HEK293 (cell line): Measurements from ENCODE around the gene TLCD4.

Experiments used
- KLF8 ChIP-seq: fragments of 450-650 bp; formaldehyde crosslinking; IDR thresholded peaks from 2 replicates; pipeline ENCODE4 v1.5.1; 2016; ENCODE audit warnings: missing biosample characterization, missing genetic modification characterization
- ZIC2 ChIP-seq: fragments of 450-650 bp; formaldehyde crosslinking; IDR thresholded peaks from 2 replicates; pipeline ENCODE4 v1.5.1; 2016; ENCODE audit warnings: missing biosample characterization, missing genetic modification characterization
- TF ChIP-seq, protein P1 (sequence below): fragments of 450-650 bp; formaldehyde crosslinking; IDR thresholded peaks from 2 replicates; pipeline ENCODE4 v1.5.1; 2016; ENCODE audit warnings: missing biosample characterization, missing genetic modification characterization
- TF ChIP-seq, protein P2 (sequence below): fragments of 450-650 bp; formaldehyde crosslinking; conservative IDR thresholded peaks from 2 replicates; pipeline ENCODE4 v1.5.1; 2016; ENCODE audit warnings: low read depth, missing biosample characterization, missing genetic modification characterization
- TF ChIP-seq, protein P3 (sequence below): fragments of 450-650 bp; formaldehyde crosslinking; IDR thresholded peaks from 2 replicates; pipeline ENCODE4 v1.5.1; 2016; ENCODE audit warnings: missing biosample characterization, missing genetic modification characterization

DNA sequence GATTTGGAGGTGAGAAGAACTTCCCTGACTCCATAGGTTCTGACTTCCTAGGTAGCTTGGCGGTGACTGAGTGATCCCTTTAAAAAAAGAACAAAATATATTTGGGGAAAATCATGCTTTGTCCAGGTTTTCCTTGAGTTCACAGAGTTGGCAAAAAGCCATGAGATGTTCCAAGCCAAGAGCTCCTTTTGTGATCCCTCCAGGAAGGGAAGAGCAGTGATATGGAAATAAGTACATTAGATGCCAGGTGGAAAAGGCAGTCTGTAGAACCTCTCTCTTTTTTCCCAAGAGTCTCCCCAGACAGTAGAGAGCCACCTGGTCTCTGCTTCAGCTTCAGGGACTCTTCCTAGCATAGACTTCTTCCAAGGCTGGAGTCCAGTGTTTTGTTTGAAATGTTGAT, 10.2 kb downstream of the TLCD4 start:
- TF ChIP-seq, protein P1, sequence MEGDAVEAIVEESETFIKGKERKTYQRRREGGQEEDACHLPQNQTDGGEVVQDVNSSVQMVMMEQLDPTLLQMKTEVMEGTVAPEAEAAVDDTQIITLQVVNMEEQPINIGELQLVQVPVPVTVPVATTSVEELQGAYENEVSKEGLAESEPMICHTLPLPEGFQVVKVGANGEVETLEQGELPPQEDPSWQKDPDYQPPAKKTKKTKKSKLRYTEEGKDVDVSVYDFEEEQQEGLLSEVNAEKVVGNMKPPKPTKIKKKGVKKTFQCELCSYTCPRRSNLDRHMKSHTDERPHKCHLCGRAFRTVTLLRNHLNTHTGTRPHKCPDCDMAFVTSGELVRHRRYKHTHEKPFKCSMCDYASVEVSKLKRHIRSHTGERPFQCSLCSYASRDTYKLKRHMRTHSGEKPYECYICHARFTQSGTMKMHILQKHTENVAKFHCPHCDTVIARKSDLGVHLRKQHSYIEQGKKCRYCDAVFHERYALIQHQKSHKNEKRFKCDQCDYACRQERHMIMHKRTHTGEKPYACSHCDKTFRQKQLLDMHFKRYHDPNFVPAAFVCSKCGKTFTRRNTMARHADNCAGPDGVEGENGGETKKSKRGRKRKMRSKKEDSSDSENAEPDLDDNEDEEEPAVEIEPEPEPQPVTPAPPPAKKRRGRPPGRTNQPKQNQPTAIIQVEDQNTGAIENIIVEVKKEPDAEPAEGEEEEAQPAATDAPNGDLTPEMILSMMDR (tag by site-specific recombination) = no peak
- TF ChIP-seq ZIC2 (tag by site-specific recombination) (no peak), KLF8 (no peak)
- TF ChIP-seq, protein P2, sequence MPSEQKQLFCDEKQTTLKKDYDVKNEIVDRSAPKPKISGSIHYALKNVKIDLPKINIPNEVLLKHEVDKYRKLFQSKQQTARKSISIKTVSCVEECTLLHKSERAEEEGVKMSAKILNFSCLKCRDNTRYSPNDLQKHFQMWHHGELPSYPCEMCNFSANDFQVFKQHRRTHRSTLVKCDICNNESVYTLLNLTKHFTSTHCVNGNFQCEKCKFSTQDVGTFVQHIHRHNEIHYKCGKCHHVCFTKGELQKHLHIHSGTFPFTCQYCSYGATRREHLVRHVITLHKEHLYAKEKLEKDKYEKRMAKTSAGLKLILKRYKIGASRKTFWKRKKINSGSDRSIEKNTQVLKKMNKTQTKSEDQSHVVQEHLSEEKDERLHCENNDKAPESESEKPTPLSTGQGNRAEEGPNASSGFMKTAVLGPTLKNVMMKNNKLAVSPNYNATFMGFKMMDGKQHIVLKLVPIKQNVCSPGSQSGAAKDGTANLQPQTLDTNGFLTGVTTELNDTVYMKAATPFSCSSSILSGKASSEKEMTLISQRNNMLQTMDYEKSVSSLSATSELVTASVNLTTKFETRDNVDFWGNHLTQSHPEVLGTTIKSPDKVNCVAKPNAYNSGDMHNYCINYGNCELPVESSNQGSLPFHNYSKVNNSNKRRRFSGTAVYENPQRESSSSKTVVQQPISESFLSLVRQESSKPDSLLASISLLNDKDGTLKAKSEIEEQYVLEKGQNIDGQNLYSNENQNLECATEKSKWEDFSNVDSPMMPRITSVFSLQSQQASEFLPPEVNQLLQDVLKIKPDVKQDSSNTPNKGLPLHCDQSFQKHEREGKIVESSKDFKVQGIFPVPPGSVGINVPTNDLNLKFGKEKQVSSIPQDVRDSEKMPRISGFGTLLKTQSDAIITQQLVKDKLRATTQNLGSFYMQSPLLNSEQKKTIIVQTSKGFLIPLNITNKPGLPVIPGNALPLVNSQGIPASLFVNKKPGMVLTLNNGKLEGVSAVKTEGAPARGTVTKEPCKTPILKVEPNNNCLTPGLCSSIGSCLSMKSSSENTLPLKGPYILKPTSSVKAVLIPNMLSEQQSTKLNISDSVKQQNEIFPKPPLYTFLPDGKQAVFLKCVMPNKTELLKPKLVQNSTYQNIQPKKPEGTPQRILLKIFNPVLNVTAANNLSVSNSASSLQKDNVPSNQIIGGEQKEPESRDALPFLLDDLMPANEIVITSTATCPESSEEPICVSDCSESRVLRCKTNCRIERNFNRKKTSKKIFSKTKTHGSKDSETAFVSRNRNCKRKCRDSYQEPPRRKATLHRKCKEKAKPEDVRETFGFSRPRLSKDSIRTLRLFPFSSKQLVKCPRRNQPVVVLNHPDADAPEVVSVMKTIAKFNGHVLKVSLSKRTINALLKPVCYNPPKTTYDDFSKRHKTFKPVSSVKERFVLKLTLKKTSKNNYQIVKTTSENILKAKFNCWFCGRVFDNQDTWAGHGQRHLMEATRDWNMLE (tag by site-specific recombination) = no peak
- TF ChIP-seq, protein P3, sequence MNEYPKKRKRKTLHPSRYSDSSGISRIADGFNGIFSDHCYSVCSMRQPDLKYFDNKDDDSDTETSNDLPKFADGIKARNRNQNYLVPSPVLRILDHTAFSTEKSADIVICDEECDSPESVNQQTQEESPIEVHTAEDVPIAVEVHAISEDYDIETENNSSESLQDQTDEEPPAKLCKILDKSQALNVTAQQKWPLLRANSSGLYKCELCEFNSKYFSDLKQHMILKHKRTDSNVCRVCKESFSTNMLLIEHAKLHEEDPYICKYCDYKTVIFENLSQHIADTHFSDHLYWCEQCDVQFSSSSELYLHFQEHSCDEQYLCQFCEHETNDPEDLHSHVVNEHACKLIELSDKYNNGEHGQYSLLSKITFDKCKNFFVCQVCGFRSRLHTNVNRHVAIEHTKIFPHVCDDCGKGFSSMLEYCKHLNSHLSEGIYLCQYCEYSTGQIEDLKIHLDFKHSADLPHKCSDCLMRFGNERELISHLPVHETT = no peak
